Osteocyte (in vitro differentiated cells): ENCODE measurements around the gene ANKIB1. TPM values are rescaled to one million over a fixed set of nuclear protein-coding genes. Genes with fewer than 3 reads are reported as not detected.

Experiments
- DNase-seq: peaks from one replicate; pipeline ENCODE4 v3.0.0; 2021; ENCODE audit warnings: mixed read lengths; ENCODE audit not compliant: unreplicated experiment; ENCODE audit errors: extremely low spot score
- H3K27ac Mint-ChIP-seq: one replicate; pipeline ENCODE4 v1.8.0; 2021; ENCODE audit warnings: mild to moderate bottlenecking, mixed read lengths; ENCODE audit not compliant: unreplicated experiment
- H3K27me3 Mint-ChIP-seq: one replicate; pipeline ENCODE4 v1.8.0; 2021; ENCODE audit warnings: mixed read lengths; ENCODE audit not compliant: unreplicated experiment
- H3K36me3 Mint-ChIP-seq: one replicate; pipeline ENCODE4 v1.8.0; 2021; ENCODE audit warnings: mixed read lengths; ENCODE audit not compliant: unreplicated experiment
- H3K4me1 Mint-ChIP-seq: one replicate; pipeline ENCODE4 v1.8.0; 2021; ENCODE audit warnings: mixed read lengths; ENCODE audit not compliant: unreplicated experiment
- H3K4me3 Mint-ChIP-seq: one replicate; pipeline ENCODE4 v1.8.0; 2021; ENCODE audit warnings: mild to moderate bottlenecking, moderate library complexity, mixed read lengths; ENCODE audit not compliant: unreplicated experiment
- H3K9me3 Mint-ChIP-seq: one replicate; pipeline ENCODE4 v1.8.0; 2021; ENCODE audit warnings: mixed read lengths; ENCODE audit not compliant: unreplicated experiment
- total RNA-seq: library from RNA; stranded (reverse); gene quantifications from 2 replicates; pipeline ENCODE4 v1.2.1, GENCODE V29; 2021
- TF ChIP-seq, protein P1 (sequence below): fragments of 200-600 bp; sonication (generic); IDR thresholded peaks from 2 replicates; pipeline ENCODE4 v1.5.0; 2021; ENCODE audit warnings: antibody characterized with exemption, mild to moderate bottlenecking, moderate library complexity

ANKIB1 gene
- total RNA-seq, 1 donor from 2014 or later = 63.8 TPM

DNA sequence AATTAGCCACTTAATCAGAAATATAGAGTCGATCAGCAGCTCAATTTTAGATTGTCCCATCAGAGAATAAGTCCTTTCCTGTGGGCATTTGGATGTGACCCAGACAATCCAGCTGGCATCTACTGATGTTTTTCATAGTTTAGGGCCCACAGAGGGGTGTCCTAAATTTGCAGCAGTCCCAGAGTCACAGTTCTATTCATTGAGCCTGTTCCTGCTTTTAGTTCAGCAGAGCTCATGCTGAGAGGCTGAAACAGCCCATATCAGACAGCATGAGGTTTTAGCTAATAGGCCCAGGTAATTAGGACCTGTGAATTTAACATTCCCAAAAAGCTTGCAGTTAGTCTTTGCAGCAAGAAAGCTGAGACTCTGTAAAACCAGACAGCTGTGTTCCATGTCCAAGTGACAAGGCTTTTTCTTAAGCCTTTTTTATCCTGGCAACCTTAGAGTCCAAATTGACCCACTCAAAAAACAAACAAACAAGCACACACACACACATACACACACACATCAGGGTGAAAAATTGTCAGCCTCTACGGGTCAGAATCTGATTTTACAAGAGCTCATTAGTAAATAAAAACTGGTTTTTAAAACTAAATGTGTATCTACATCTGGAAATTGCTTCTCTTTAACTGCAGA, 33.7 kb downstream of the ANKIB1 start:
- H3K4me1 Mint-ChIP-seq = peaks cover 33% of the 10 kb centered on the region
- TF ChIP-seq, protein P1, sequence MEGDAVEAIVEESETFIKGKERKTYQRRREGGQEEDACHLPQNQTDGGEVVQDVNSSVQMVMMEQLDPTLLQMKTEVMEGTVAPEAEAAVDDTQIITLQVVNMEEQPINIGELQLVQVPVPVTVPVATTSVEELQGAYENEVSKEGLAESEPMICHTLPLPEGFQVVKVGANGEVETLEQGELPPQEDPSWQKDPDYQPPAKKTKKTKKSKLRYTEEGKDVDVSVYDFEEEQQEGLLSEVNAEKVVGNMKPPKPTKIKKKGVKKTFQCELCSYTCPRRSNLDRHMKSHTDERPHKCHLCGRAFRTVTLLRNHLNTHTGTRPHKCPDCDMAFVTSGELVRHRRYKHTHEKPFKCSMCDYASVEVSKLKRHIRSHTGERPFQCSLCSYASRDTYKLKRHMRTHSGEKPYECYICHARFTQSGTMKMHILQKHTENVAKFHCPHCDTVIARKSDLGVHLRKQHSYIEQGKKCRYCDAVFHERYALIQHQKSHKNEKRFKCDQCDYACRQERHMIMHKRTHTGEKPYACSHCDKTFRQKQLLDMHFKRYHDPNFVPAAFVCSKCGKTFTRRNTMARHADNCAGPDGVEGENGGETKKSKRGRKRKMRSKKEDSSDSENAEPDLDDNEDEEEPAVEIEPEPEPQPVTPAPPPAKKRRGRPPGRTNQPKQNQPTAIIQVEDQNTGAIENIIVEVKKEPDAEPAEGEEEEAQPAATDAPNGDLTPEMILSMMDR = no peak
- H3K27ac Mint-ChIP-seq = peak overlapping the region; percentile 36
- no peaks in the 10 kb centered on the region for H3K9me3 Mint-ChIP-seq
- H3K4me3 Mint-ChIP-seq = no peak overlapping the region
- H3K36me3 Mint-ChIP-seq = peaks cover 1% of the 10 kb centered on the region
- no peak for DNase-seq
- H3K27me3 Mint-ChIP-seq = no peaks in the 10 kb centered on the region

DNA sequence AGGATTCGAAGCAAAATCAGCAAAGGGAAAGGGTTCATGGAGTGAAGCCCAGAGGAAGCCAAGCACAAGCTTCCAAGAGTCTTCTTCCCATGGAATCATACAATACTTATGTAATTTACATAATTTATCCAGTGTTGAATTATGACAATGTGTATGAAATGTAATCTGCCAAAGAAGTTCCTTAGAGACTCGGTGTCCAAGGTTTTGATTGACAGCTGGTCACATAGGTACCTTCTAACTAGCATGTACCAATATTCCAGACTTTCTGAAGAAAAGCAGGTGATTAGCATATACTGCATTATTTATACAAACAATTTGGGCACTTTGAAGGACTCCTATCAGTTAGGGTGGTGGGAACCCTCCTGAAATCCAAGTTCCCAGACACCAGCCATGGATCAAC, 35.3 kb downstream of the ANKIB1 start:
- TF ChIP-seq, protein P1 = no peak
- no peak overlapping the region for H3K4me3 Mint-ChIP-seq
- H3K4me1 Mint-ChIP-seq = peaks cover 33% of the 10 kb centered on the region
- no peaks in the 10 kb centered on the region for H3K9me3 Mint-ChIP-seq
- H3K36me3 Mint-ChIP-seq = no peaks in the 10 kb centered on the region
- DNase-seq = no peak
- H3K27me3 Mint-ChIP-seq = no peaks in the 10 kb centered on the region
- no peak overlapping the region for H3K27ac Mint-ChIP-seq

DNA sequence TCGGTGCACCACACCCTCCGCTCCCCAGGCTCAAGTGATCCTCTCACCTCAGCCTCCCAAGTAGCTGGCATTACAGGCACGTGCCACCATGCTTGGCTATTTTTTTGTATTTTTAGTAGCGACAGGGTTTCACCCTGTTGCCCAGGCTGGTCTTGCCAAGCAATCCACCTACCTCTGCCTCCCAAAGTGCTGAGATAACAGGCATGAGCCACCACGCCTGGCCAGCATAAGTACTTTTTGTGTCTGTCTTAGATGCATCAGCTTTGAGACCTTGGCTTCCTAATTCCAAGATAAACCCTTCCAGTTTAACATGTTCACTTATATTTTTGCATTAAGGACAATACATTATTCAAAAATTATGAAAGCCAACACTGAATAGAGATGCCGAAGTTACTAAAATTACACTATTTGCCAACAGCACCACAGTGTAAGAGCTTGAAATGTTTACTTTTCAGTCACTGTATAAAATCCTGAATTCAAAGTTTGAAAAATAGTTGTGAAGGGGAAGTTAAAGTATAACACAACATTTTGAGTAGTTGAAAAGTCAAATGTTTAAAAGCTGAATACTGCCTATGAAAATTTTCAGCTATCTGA, 36.5 kb downstream of the ANKIB1 start:
- no peaks in the 10 kb centered on the region for H3K27me3 Mint-ChIP-seq
- H3K4me3 Mint-ChIP-seq = no peak overlapping the region
- H3K4me1 Mint-ChIP-seq = peaks cover 33% of the 10 kb centered on the region
- DNase-seq = no peak
- H3K36me3 Mint-ChIP-seq = peaks cover under 1% of the 10 kb centered on the region
- TF ChIP-seq, protein P1 = no peak
- no peaks in the 10 kb centered on the region for H3K9me3 Mint-ChIP-seq
- H3K27ac Mint-ChIP-seq = peak overlapping the region; percentile 58

DNA sequence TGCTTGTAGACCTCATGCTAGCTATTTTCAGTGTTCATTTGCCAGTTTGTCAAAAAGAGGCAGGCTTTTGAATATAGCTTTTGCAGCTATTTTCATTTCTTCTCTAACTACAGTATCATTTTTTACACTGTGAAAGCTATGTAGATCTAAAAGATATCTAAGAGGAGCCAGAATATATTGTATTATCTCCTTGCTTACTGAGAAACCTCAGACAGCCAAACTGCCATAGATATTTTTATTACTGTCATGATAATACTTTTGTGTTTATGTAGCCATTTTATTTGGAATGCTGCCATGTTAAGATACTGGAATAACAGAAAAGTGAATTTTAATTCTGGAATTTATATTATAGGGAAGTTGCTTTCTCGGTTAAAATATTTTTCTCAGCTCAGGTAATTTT, 37.2 kb downstream of the ANKIB1 start:
- TF ChIP-seq, protein P1 = no peak
- H3K4me3 Mint-ChIP-seq = no peak overlapping the region
- peaks cover under 1% of the 10 kb centered on the region for H3K9me3 Mint-ChIP-seq
- DNase-seq = no peak
- H3K36me3 Mint-ChIP-seq = peaks cover 2% of the 10 kb centered on the region
- H3K27ac Mint-ChIP-seq = peak overlapping the region; percentile 58
- no peaks in the 10 kb centered on the region for H3K27me3 Mint-ChIP-seq
- H3K4me1 Mint-ChIP-seq = peaks cover 33% of the 10 kb centered on the region

DNA sequence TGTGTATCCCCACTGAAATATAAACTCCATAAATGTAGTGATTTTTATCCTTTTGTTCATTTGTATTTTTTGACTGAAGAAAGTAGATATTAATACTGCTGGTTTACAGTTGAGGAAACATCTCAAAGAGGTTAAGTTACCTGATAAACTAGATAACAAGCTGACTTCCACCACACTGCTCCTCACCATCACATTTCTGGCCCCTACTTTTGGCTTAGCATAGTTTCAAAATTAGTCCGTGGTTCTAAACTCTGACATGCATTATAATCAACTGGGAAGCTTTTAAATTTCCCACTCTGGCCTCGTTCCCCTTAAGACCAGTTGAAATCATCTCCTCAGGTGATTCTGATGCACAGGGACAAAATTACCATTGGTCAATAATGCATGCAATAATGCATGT, 43.5 kb downstream of the ANKIB1 start:
- DNase-seq = no peak
- TF ChIP-seq, protein P1 = no peak
- Mint-ChIP-seq H3K27me3 (no peaks in the 10 kb centered on the region), H3K4me1 (peaks cover 17% of the 10 kb centered on the region), H3K27ac (no peak overlapping the region), H3K9me3 (peaks cover 6% of the 10 kb centered on the region), H3K36me3 (peaks cover 5% of the 10 kb centered on the region), H3K4me3 (no peak overlapping the region)
